A549 (cell line): Measurements from ENCODE around the gene CLMN.

ENCODE experiments used
- NR3C1 ChIP-seq: fragments of >200 bp; sonication (Bioruptor Twin); formaldehyde crosslinking; IDR thresholded peaks from 3 replicates; pipeline ENCODE4 v1.6.1; 2017
- TF ChIP-seq, protein P1 (sequence below): fragments of >200 bp; sonication (Bioruptor Twin); formaldehyde crosslinking; IDR thresholded peaks from 3 replicates; pipeline ENCODE4 v1.5.1; 2016

DNA sequence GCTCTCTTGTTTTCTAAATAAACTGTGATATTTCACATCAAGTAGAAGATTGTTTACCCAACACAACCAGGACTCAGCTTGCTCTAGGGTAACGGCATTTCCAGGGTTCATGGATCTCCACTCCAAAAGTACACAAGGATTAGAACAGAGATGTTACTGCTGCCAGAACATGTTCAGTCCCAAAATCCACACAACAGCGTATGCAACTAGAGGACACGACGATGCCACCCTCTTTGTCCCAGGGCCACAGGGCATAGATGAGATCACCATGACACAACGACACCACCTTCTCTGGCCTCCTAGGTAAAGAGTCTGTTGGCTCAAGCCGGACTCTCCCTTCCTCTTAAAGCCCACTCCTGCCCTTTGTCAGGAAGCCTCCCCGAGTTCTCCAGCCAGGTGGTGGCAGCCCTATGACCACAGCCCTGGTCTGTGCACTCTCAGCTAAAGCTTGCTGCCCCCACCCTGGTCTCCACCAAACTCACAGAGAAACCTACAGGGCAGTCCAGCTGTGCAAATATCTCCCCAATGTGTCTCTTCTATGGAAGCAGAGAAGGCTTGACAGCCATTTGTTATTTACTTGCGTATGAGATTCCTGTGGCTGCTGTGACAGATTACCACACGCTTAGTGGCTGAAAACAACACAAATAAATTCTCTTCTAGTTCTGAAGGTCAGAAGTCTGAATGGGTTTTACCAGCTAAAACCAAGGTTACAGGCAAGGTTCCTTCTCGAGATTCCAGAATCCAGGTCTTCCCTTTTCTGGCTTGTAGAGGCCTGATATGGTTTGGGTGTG lies 10.3 kb downstream of the CLMN start:
- TF ChIP-seq, protein P1, sequence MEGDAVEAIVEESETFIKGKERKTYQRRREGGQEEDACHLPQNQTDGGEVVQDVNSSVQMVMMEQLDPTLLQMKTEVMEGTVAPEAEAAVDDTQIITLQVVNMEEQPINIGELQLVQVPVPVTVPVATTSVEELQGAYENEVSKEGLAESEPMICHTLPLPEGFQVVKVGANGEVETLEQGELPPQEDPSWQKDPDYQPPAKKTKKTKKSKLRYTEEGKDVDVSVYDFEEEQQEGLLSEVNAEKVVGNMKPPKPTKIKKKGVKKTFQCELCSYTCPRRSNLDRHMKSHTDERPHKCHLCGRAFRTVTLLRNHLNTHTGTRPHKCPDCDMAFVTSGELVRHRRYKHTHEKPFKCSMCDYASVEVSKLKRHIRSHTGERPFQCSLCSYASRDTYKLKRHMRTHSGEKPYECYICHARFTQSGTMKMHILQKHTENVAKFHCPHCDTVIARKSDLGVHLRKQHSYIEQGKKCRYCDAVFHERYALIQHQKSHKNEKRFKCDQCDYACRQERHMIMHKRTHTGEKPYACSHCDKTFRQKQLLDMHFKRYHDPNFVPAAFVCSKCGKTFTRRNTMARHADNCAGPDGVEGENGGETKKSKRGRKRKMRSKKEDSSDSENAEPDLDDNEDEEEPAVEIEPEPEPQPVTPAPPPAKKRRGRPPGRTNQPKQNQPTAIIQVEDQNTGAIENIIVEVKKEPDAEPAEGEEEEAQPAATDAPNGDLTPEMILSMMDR = no peak
- TF ChIP-seq NR3C1 = no peak
